ENCODE data around the gene FAM25G.

The FAM25G gene

GRCh38 chr10:47440207-47440606 lies 51.3 kb downstream of the FAM25G start:
- in situ Hi-C loops (cut with MboI; ENCODE audit: low pct_unique_long_range_greater_than_20kb, low sequenced_read_pairs, unreplicated experiment): no loop called here
- DNase-seq (ENCODE audit: low spot score): no peak
- no peak for TF ChIP-seq CTCF (IDR thresholded peaks at IDR 0.05; ENCODE audit: extremely low read depth, insufficient read depth, missing control alignments)

- TF ChIP-seq CTCF (IDR thresholded peaks at IDR 0.05; ENCODE audit: extremely low read depth, insufficient read depth, missing control alignments): peak; percentile 37
- DNase-seq (ENCODE audit: low spot score): no peak
- in situ Hi-C loops (cut with MboI; ENCODE audit: low pct_unique_long_range_greater_than_20kb, low sequenced_read_pairs, unreplicated experiment): no loop called here
Measured at GRCh38 chr10:47438857-47439474, 52.5 kb downstream of the FAM25G start.

All from GM13977 (cell line).